HG03097 (cell line): ENCODE results near the gene TTLL5.
"Not testable (repeated sequence)": the region's sequence is repeated elsewhere in the genome, so short reads cannot be mapped to it uniquely, and the experiment has no call there.

Source experiments
- ATAC-seq: cut with Tn5 transposase; IDR thresholded peaks from one replicate; pipeline ENCODE4 v1.9.1; 2021; ENCODE audit not compliant: unreplicated experiment, low FRiP score

Gene TTLL5

GRCh38 chr14:75825147-75825592 lies 164.1 kb downstream of the TTLL5 start:
- no peak for ATAC-seq

DNA sequence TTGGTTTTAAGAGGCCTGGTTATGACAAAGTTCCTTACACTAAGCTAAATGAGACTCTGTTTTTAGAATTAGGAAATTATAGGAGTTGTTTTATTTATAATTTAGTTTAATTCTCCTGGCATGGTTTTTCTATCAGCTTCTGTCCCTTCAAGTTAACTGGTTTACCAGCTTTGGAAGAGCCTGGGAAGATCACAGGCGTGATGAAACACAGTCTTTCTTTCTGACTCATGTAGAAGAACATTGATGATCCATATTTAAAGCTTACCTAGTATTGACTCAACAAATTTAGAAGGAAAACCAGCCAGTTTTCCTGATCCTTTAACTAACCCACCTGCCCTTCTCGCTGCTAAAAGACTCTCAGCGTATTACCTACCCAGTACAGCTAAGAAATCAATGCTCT lies 165.6 kb downstream of the TTLL5 start:
- no peak for ATAC-seq

- ATAC-seq, result no peak
These were observed 166.3 kb downstream of the TTLL5 start for GRCh38 chr14:75827331-75827730.

DNA sequence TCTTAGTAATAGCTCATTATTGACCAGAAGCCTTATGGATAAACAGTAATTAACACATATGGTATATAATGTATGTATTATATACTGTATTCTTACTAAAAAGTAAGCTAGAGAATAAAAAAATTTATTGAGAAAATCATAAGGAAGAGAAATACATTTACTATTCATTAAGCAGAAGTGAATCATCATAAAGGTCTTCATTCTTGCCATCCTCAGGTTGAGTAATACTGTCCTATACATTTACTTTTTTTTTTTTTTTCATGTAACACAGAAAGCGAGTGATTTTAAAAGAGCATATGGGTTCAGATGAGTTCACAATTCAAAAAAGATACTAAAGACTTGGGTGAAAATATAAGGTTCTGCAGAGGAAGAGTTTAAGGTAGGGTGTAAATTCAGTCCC lies 168.3 kb downstream of the TTLL5 start:
- ATAC-seq, result no peak

DNA sequence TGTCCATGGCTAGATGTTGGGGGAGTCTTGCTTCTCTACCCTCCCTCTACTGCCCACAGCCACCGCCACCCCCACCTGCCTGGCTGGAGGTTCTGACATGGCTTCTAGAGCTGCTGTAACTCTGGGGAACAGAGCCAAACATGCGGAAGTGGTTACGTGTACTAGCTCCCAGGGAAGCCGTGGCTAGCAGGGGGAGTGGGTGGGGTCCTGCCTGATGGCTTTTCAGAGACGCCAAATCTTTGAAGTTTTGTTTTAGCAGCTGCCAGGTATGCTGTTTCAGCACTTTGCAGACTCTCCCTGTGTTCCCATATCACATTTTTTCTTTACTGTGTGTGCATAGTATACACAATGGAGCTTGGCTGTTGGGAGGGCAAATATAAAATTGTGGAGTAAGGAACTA lies 170.4 kb downstream of the TTLL5 start:
- no peak for ATAC-seq

DNA sequence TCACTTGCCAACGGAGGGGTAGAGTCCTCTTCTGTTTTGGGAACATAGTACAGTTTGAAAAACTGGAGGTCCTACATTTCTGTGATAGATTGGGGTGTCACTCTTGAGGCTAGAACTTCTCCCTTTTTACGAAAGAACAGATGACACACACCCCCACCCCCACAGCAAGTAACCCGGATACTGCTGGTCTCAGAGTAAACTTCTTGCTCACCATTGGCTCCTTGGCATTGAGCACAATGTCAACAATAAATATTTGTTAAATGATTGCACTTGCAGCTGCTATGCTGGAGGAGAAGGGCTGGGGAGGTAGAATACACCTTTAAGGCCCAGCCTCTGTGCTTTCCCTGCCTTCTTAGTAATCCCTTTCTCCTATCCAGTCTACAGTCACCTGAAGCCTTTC lies 170.9 kb downstream of the TTLL5 start:
- no peak for ATAC-seq

DNA sequence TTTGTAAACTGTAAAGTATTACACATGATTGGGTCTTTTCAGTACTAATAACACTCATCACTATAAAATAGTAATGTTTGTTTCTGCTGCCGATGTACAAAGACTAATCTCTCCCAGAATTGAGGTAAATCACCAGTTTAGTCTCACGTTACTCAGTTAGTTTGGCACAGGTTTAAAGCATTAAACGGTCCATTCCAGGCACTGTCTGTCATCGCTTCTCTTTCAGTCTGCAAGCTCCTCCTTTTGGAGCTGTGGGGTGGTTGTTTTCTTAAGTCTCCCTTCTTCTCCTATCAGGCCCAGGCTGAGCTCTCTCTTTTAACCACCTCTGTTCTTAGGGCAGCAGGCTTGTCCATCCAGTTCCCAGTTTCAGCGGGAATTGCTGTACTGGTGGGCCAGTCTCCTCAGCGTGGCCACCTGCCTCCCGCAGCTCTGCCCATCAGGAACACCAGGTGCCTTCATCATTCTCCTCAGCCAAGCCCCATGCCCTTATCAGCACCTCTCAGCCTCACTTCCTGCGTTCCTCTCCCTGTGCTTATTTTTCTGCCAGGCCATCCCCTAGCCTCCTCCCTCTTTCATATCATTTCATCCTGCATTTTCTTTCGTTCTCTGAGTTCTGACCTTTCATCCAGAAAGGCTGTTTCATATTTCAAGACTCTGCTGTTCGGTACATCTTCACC lies 171.7 kb downstream of the TTLL5 start:
- ATAC-seq, result no peak

DNA sequence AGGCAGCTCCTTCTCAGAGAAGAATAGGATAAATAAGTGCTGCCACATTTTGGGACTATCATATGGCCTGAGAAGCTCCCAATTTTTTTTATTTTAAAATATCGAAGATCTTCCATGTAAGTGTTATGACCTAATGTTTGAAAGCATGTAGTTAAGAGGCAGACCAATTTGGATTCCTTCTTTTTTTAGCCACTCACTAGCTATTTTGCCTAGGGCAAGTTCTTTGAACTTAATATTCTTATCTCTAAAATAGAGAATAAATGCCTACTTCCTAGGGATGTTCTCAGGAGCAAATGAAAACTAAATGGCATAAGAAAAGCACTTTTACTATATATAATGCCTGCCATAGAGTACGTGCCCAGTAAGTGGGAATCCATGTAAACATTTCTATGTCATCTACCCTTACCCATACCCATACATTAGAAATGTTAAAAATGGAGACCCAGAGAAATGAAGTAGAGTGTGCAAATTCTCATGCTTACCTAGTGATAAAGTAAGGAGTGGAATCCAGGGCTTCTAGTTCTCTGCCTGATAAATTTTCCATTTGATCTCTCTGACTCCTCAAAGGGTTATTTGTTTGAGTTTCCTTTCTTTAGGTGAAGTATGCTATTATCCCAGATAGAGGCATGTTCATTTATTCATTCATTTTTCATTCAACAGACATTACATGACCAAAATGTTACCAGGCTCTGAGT lies 172.4 kb downstream of the TTLL5 start:
- no peak for ATAC-seq

- ATAC-seq, result no peak
These were observed 174.2 kb downstream of the TTLL5 start for GRCh38 chr14:75835156-75835725.

- no peak for ATAC-seq
These were observed 174.7 kb downstream of the TTLL5 start for GRCh38 chr14:75835737-75836136.

DNA sequence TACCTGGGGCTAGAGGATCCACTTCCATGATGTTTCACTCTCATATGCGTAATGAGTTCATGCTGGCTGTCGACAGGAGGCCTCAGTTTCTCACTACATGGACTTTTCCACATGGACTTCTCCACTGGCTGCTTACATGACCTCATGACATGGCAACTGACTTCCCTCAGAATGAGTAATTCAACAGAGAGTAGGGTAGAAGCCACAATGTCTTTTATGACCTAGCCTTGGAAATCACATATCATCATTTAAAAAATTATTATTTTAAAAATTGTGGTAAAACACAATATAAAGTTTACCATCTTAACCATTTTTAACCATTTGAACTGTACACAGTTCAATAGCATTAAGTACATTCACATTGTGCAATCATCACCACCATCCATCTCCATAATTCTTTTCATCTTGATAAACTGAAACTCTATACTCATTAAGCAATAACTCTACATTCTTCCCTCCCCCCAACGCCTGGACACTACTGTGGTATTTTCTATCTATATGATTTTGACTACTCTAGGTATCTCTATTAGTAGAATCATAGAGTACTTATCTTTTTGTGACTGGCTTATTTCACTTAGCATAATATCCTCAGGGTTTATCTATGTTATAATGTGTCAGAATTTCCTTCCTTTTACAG lies 176.2 kb downstream of the TTLL5 start:
- no peak for ATAC-seq

DNA sequence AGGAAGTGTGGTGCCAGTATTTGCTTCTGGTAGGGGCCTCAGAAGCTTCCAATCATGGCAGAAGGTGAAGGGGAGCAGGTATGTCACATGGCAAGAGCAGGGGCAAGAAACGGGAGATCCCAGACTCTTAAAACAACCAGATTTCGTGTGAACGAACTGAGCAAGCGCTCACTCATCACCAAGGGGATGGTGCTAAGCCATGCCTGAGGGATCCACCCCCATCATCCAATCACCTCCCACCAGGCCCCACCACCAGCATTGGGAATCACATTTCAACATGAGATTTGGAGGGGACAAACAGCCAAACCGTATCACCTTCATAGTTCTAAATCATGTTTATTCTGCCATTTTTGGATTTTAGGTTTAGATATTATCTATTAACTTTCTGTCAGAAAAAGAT lies 179.9 kb downstream of the TTLL5 start:
- ATAC-seq, result no peak

GRCh38 chr14:75842551-75842950 lies 181.5 kb downstream of the TTLL5 start:
- ATAC-seq, result no peak

- ATAC-seq, result no peak
These were observed 183.4 kb downstream of the TTLL5 start for GRCh38 chr14:75844486-75844885.

DNA sequence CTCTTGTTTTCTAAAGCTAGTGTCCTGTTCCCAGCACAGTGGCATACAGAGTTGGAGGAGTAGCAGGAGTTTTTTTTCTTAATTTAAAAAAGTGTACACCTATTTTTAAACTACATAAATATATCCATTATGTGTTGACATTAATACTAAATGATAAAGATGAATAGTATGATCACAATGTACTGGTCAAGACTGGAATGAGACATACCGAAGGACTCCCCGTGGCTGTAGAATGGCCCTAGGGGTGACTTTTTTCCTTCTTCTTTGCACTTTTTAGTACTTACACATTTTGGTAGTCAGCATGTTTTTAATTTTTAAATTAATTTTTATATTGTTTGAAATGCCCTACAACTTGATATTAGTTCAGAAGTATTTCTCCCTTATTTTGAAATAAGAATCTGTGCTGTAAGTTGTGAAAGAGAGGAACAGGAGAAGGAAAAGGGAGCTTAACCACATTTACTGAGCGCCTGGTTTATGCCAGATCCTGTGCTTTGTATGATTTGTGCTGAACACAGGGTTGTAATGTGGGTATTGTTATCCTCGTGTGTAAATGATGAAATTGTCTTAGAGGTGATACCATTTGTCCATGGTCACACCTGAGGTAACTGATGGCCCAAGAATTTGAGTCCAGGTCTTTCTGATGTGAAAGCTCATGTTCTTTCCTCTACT lies 184.2 kb downstream of the TTLL5 start:
- no peak for ATAC-seq

GRCh38 chr14:75846694-75847093 lies 185.6 kb downstream of the TTLL5 start:
- not testable (repeated sequence) for ATAC-seq

DNA sequence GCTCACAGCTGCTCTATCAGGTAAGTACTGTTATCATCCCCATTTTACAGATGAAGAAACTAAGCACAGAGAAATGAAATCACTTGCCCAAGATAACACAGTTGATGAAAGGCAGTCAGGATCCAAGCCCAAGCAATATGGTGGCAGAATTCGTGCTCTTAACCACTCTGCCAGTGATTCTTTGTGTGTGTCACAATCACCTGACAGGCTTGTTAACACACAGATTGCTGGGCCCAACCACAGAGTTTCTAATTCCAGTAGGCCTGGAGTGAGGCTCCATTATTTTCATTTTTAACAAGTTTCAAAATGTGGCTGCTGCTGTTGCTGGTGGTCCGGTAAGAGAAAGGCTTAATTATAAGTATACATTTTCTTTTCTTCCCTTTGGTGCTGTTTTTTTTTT lies 186.5 kb downstream of the TTLL5 start:
- no peak for ATAC-seq

GRCh38 chr14:75848167-75848913 lies 187.3 kb downstream of the TTLL5 start:
- ATAC-seq, result no peak

DNA sequence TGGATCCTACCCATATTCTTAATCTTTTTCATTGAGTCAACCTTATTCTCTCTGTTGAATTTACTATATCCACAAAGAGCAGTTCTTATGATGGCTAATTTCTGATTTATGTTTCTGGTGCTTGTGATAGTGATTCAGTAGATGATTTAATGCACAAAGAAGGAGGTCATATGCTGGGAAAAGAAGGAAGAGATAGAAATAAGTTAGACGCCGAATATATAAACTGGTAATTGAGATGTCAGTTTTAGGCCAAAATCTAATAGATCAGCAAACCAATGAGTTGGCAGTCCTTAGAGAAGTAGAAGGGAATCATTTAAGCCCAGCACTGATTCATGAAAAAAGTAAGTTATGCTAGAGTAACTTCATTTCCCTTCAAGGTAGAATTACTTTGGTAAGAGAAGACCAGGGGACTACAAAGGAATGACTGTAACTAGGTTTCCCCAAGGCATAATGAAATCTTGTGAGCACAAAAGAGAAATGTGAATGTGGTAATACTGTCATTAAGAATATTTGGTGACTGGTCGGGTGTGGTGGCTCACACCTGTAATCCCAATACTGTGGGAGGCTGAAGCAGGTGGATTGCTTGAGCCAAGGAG lies 188.4 kb downstream of the TTLL5 start:
- ATAC-seq, result no peak

- no peak for ATAC-seq
These were observed 190.5 kb downstream of the TTLL5 start for GRCh38 chr14:75851574-75851866.
